H9 (cell line): Measurements from ENCODE around the gene ATP5PB. TPM values are rescaled to one million over a fixed set of nuclear protein-coding genes. Genes with fewer than 3 reads are reported as not detected.

Source experiments
- DNase-seq: peaks from one replicate; pipeline ENCODE4 v3.0.0-alpha.2; 2017
- H2AFZ ChIP-seq: one replicate; pipeline ENCODE4 v1.6.1; 2013; ENCODE audit warnings: mild to moderate bottlenecking, low read length, control low read depth, moderate library complexity
- H2AK5ac ChIP-seq: 2 replicates; pipeline ENCODE4 v1.6.1; 2013; ENCODE audit warnings: low read length, control low read depth, mixed read lengths; ENCODE audit not compliant: insufficient read length
- H2BK120ac ChIP-seq: one replicate; pipeline ENCODE4 v1.6.1; 2013; ENCODE audit warnings: low read depth, mild to moderate bottlenecking, low read length, control low read depth, inconsistent platforms; ENCODE audit not compliant: poor library complexity, severe bottlenecking
- H2BK12ac ChIP-seq: 2 replicates; pipeline ENCODE4 v1.6.1; 2013; ENCODE audit warnings: low read length, control low read depth, mixed read lengths, low read depth; ENCODE audit not compliant: insufficient read length
- H2BK15ac ChIP-seq: 2 replicates; pipeline ENCODE4 v1.6.1; 2013; ENCODE audit warnings: low read depth, low read length, control low read depth
- H2BK20ac ChIP-seq: one replicate; pipeline ENCODE4 v1.6.1; 2013; ENCODE audit warnings: low read depth, mild to moderate bottlenecking, low read length, control low read depth, inconsistent platforms; ENCODE audit not compliant: poor library complexity, severe bottlenecking
- H2BK5ac ChIP-seq: 2 replicates; pipeline ENCODE4 v1.6.1; 2013; ENCODE audit warnings: low read length, control low read depth, mixed read lengths; ENCODE audit not compliant: insufficient read length
- H3K14ac ChIP-seq: 2 replicates; pipeline ENCODE4 v1.6.1; 2013; ENCODE audit warnings: low read length, control low read depth; ENCODE audit not compliant: insufficient read depth
- H3K18ac ChIP-seq: 2 replicates; pipeline ENCODE4 v1.6.1; 2013; ENCODE audit warnings: low read depth, mild to moderate bottlenecking, mixed read lengths, low read length, control low read depth; ENCODE audit not compliant: insufficient read length
- H3K23ac ChIP-seq: 2 replicates; pipeline ENCODE4 v1.6.1; 2013; ENCODE audit warnings: low read length, control low read depth, mixed read lengths, low read depth; ENCODE audit not compliant: insufficient read length
- H3K23me2 ChIP-seq: 2 replicates; pipeline ENCODE4 v1.6.1; 2013; ENCODE audit warnings: low read depth, mild to moderate bottlenecking, mixed read lengths, low read length, control low read depth; ENCODE audit not compliant: insufficient read length, poor library complexity, severe bottlenecking
- H3K27ac ChIP-seq: 2 replicates; pipeline ENCODE4 v1.5.1; 2013; ENCODE audit warnings: low read length, control low read depth, mixed read lengths, low read depth; ENCODE audit not compliant: insufficient read length
- H3K27me3 ChIP-seq: 2 replicates; pipeline ENCODE4 v1.6.1; 2013; ENCODE audit warnings: low read length, control low read depth, inconsistent platforms; ENCODE audit not compliant: insufficient read depth
- H3K4ac ChIP-seq: 2 replicates; pipeline ENCODE4 v1.6.1; 2013; ENCODE audit warnings: low read depth, mild to moderate bottlenecking, control low read depth, inconsistent platforms, low read length, moderate library complexity
- H3K4me1 ChIP-seq: 2 replicates; pipeline ENCODE4 v1.6.1; 2013; ENCODE audit warnings: low read length, control low read depth, inconsistent platforms; ENCODE audit not compliant: insufficient read depth
- H3K4me2 ChIP-seq: 2 replicates; pipeline ENCODE4 v1.6.1; 2013; ENCODE audit warnings: low read length, control low read depth, mixed read lengths; ENCODE audit not compliant: insufficient read length, insufficient read depth
- H3K56ac ChIP-seq: 2 replicates; pipeline ENCODE4 v1.6.1; 2013; ENCODE audit warnings: low read depth, mild to moderate bottlenecking, mixed read lengths, low read length, control low read depth; ENCODE audit not compliant: insufficient read length
- H3K79me1 ChIP-seq: 2 replicates; pipeline ENCODE4 v1.6.1; 2013; ENCODE audit warnings: low read depth, mild to moderate bottlenecking, moderate library complexity, low read length, control low read depth, inconsistent platforms; ENCODE audit not compliant: insufficient read depth, poor library complexity, severe bottlenecking
- H3K79me2 ChIP-seq: 2 replicates; pipeline ENCODE4 v1.6.1; 2013; ENCODE audit warnings: low read length, control low read depth, inconsistent platforms; ENCODE audit not compliant: insufficient read depth
- H3K9ac ChIP-seq: 2 replicates; pipeline ENCODE4 v1.6.1; 2013; ENCODE audit warnings: low read length, control low read depth, mixed read lengths; ENCODE audit not compliant: insufficient read length; ENCODE audit errors: extremely low read depth
- H3K9me3 ChIP-seq: one replicate; pipeline ENCODE4 v1.6.1; 2013; ENCODE audit warnings: low read depth, low read length, inconsistent platforms; ENCODE audit not compliant: control insufficient read depth
- H3T11ph ChIP-seq: one replicate; pipeline ENCODE4 v1.6.1; 2013; ENCODE audit warnings: mild to moderate bottlenecking, low read length, control low read depth, inconsistent platforms
- H4K20me1 ChIP-seq: one replicate; pipeline ENCODE4 v1.6.1; 2013; ENCODE audit not compliant: control insufficient read depth, insufficient read length, insufficient read depth
- H4K5ac ChIP-seq: 2 replicates; pipeline ENCODE4 v1.6.1; 2013; ENCODE audit warnings: low read depth, mild to moderate bottlenecking, mixed read lengths, low read length, control low read depth; ENCODE audit not compliant: insufficient read length
- H4K8ac ChIP-seq: replicated peaks from 2 replicates; pipeline ENCODE4 v1.6.1; 2013; ENCODE audit warnings: low read length, control low read depth, mixed read lengths, low read depth; ENCODE audit not compliant: insufficient read length
- H4K91ac ChIP-seq: 2 replicates; pipeline ENCODE4 v1.6.1; 2013; ENCODE audit warnings: low read depth, mild to moderate bottlenecking, moderate library complexity, mixed read lengths, low read length, control low read depth; ENCODE audit not compliant: insufficient read length
- H3K27ac Mint-ChIP-seq, 3 experiments: 2 replicates in 2 of 3; 3 replicates in 1 of 3; pipeline ENCODE4 v1.8.0; 2020 to 2021; ENCODE audit warnings: mixed read lengths in 3 of 3, mild to moderate bottlenecking in 1 of 3, moderate library complexity in 1 of 3
- H3K27me3 Mint-ChIP-seq: 2 replicates; pipeline ENCODE4 v1.8.0; 2021; ENCODE audit warnings: low read depth, mild to moderate bottlenecking, moderate library complexity, mixed read lengths
- H3K36me3 Mint-ChIP-seq, 3 experiments: 2 replicates in 2 of 3; 3 replicates in 1 of 3; pipeline ENCODE4 v1.8.0; 2020 to 2021; ENCODE audit warnings: low read depth in 3 of 3, mixed read lengths in 3 of 3; ENCODE audit not compliant: insufficient read depth in 1 of 3
- H3K4me1 Mint-ChIP-seq, 2 experiments: 2 replicates each; pipeline ENCODE4 v1.8.0; 2020; ENCODE audit warnings: mixed read lengths in 2 of 2
- H3K4me3 Mint-ChIP-seq, 2 experiments: 2 replicates in 1 of 2; 3 replicates in 1 of 2; pipeline ENCODE4 v1.8.0; 2020 to 2021; ENCODE audit warnings: mild to moderate bottlenecking in 2 of 2, mixed read lengths in 2 of 2, moderate library complexity in 1 of 2
- H3K9me3 Mint-ChIP-seq, 2 experiments: 2 replicates in 1 of 2; 3 replicates in 1 of 2; pipeline ENCODE4 v1.8.0; 2020; ENCODE audit warnings: mild to moderate bottlenecking in 2 of 2, mixed read lengths in 2 of 2, moderate library complexity in 1 of 2
- CTCF ChIP-seq: fragments of 200-600 bp; sonication (generic); conservative IDR thresholded peaks from 3 replicates; pipeline ENCODE4 v1.8.0; 2021; ENCODE audit warnings: antibody characterized with exemption, mild to moderate bottlenecking
- WGBS: extraction: QIAGEN DNeasy Blood & Tissue Kit; methylation state at CpG from one replicate; pipeline ENCODE4 v1.1.7; 2013; ENCODE audit warnings: missing lambda C conversion rate, low lambda C conversion rate, mixed read lengths; ENCODE audit not compliant: insufficient read length; ENCODE audit errors: extremely low coverage; 5-methylcytosine and 5-hydroxymethylcytosine counted together
- total RNA-seq: library from RNA; stranded (reverse); gene quantifications from 2 replicates; pipeline ENCODE4 v1.2.1, GENCODE V29; 2021

ATP5PB gene
- total RNA-seq, 1 experiment from 2014 or later, result 250 TPM

DNA sequence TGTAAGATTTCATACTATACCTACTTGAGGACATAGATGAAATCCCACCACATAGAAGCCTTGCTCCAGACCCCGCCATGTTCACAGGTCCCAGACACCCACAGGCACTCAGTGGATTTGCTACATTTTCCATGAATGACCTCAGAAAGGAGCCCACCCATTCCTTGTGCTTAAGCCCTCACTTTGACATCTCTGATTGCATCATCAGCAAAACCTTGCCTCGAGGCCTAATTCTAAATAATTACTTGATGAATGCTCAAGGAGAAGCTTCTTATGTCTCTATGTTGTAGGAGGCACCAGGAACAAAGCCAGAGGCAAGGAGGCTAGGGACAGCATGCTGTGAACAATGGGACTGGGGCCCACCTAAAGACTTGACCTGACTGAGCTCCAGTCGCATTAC lies 33.8 kb upstream of the ATP5PB start:
- no peak overlapping the region for H3K27ac Mint-ChIP-seq
- Histone ChIP-seq H3K4me1 (no peaks in the 10 kb centered on the region), H3T11ph (no peak overlapping the region), H3K79me2 (no peaks in the 10 kb centered on the region), H3K4ac (no peak overlapping the region), H3K9ac (no peak overlapping the region), H3K27me3 (no peaks in the 10 kb centered on the region), H3K14ac (no peak overlapping the region), H4K8ac (no peak overlapping the region), H2BK20ac (no peak overlapping the region), H3K23me2 (no peaks in the 10 kb centered on the region), H4K5ac (no peak overlapping the region), H2BK5ac (no peak overlapping the region), H4K20me1 (no peaks in the 10 kb centered on the region), H3K27ac (no peak overlapping the region), H2AK5ac (no peak overlapping the region), H3K18ac (no peak overlapping the region), H2BK12ac (no peak overlapping the region), H2BK15ac (no peak overlapping the region), H2BK120ac (no peak overlapping the region), H3K4me2 (no peak overlapping the region), H3K9me3 (no peaks in the 10 kb centered on the region), H3K79me1 (no peaks in the 10 kb centered on the region), H3K56ac (no peak overlapping the region), H4K91ac (no peak overlapping the region), H2AFZ (no peak overlapping the region), H3K23ac (no peak overlapping the region)
- DNase-seq, result no peak
- no CpG with 5 or more reads among the region's 3 CpGs for WGBS
- H3K4me1 Mint-ChIP-seq, result peaks cover 3 to 7% of the 10 kb centered on the region in 2 experiments
- no peaks in the 10 kb centered on the region for H3K9me3 Mint-ChIP-seq
- no peak overlapping the region for H3K4me3 Mint-ChIP-seq
- no peaks in the 10 kb centered on the region; the same call in none of the 2 replicates for H3K27me3 Mint-ChIP-seq
- no peaks in the 10 kb centered on the region for H3K36me3 Mint-ChIP-seq
- no peak for TF ChIP-seq CTCF
